Keratinocyte (primary cell): Measurements from ENCODE around the gene LGALS12. TPM values are rescaled to one million over a fixed set of nuclear protein-coding genes. Genes with fewer than 3 reads are reported as not detected.

ENCODE experiments used
- DNase-seq: peaks from one replicate; pipeline ENCODE4 v3.0.0-alpha.2; 2011; ENCODE audit warnings: low read depth, missing footprints, low spot score
- FAIRE-seq: peaks from 2 replicates; lab custom pipeline; 2011; peaks lifted over from hg19 to GRCh38; lab: Jason Lieb, UNC
- H2AFZ ChIP-seq: 2 replicates; pipeline ENCODE4 v1.6.0; 2012; ENCODE audit warnings: low read length, control low read depth, inconsistent platforms; ENCODE audit not compliant: control insufficient read depth
- H3K27ac ChIP-seq: 2 replicates; pipeline ENCODE4 v1.5.1; 2011; ENCODE audit warnings: low read length; ENCODE audit not compliant: control insufficient read depth, insufficient read depth
- H3K27me3 ChIP-seq: 3 replicates; pipeline ENCODE4 v1.6.0; 2011; ENCODE audit warnings: low read length; ENCODE audit not compliant: control insufficient read depth, insufficient read depth; ENCODE audit errors: extremely low read depth
- H3K36me3 ChIP-seq, 2 experiments: 2 replicates in 1 of 2; 3 replicates in 1 of 2; pipeline ENCODE4 v1.5.1; 2011; ENCODE audit warnings: low read length in 2 of 2, mild to moderate bottlenecking in 1 of 2; ENCODE audit not compliant: control insufficient read depth in 2 of 2, insufficient read depth in 2 of 2; ENCODE audit errors: extremely low read depth in 1 of 2
- H3K4me1 ChIP-seq: 3 replicates; pipeline ENCODE4 v1.5.1; 2011; ENCODE audit warnings: low read length; ENCODE audit not compliant: control insufficient read depth, insufficient read depth; ENCODE audit errors: extremely low read depth
- H3K4me2 ChIP-seq: 3 replicates; pipeline ENCODE4 v1.6.0; 2011; ENCODE audit warnings: low read depth, low read length; ENCODE audit not compliant: control insufficient read depth, insufficient read depth; ENCODE audit errors: extremely low read depth
- H3K4me3 ChIP-seq, 3 experiments: fragments of 200-600 bp in 1 of 3; sonication (generic) in 1 of 3; 2 replicates in 2 of 3; 3 replicates in 1 of 3; pipeline ENCODE4 v1.5.1; 2011 to 2016; ENCODE audit warnings: low read length in 3 of 3, mild to moderate bottlenecking in 3 of 3, control low read depth in 2 of 3, inconsistent platforms in 1 of 3, low read depth in 1 of 3, mixed read lengths in 1 of 3, mixed run types in 1 of 3, moderate library complexity in 1 of 3; ENCODE audit not compliant: control insufficient read depth in 2 of 3, insufficient read depth in 2 of 3; ENCODE audit errors: extremely low read depth in 1 of 3
- H3K79me2 ChIP-seq: 2 replicates; pipeline ENCODE4 v1.6.0; 2012; ENCODE audit warnings: low read length; ENCODE audit not compliant: control insufficient read depth, insufficient read depth
- H3K9ac ChIP-seq: 3 replicates; pipeline ENCODE4 v1.6.0; 2011; ENCODE audit warnings: low read length; ENCODE audit not compliant: control insufficient read depth, insufficient read depth; ENCODE audit errors: extremely low read depth
- H3K9me1 ChIP-seq: 3 replicates; pipeline ENCODE4 v1.6.0; 2011; ENCODE audit warnings: low read length; ENCODE audit not compliant: control insufficient read depth, insufficient read depth; ENCODE audit errors: extremely low read depth
- H3K9me3 ChIP-seq: 2 replicates; pipeline ENCODE4 v1.5.1; 2012; ENCODE audit warnings: low read depth, low read length; ENCODE audit not compliant: control insufficient read depth
- H4K20me1 ChIP-seq: 3 replicates; pipeline ENCODE4 v1.6.0; 2011; ENCODE audit warnings: low read length; ENCODE audit not compliant: control insufficient read depth, insufficient read depth; ENCODE audit errors: extremely low read depth
- EZH2 ChIP-seq: IDR thresholded peaks from one replicate; pipeline ENCODE4 v1.6.1; 2012; ENCODE audit warnings: inconsistent platforms, mild to moderate bottlenecking, low read length, moderate library complexity
- dilution Hi-C: fragments of 300-500 bp; cut with MboI; formaldehyde crosslinking; loops from one replicate; pipeline ENCODE4 v1.7.0; 2020; ENCODE audit warnings: low sequenced_read_pairs; ENCODE audit not compliant: extremely low pct_ligation_motif_present
- polyA plus RNA-seq, 5 experiments: library from polyadenylated mRNA; depleted of rRNA in 3 of 5; stranded (reverse) in 3 of 5; stranded (forward) in 1 of 5; unstranded in 1 of 5; fragments of >200 nt; gene quantifications; 1 replicate in 1 of 5; 2 replicates in 3 of 5; 3 replicates in 1 of 5; pipeline versions ENCODE4 v1.2.1 to v1.2.3, GENCODE V29; 2011 to 2012; ENCODE audit warnings: missing spikeins in 2 of 5, low read depth in 1 of 5, low replicate concordance in 1 of 5
- TF ChIP-seq, protein P1 (sequence below), 3 experiments: IDR thresholded peaks in 1 of 3; conservative IDR thresholded peaks in 1 of 3; optimal IDR thresholded peaks in 1 of 3; 2 replicates in 2 of 3; 3 replicates in 1 of 3; pipeline versions ENCODE3 to v1.5.1; 2011; ENCODE audit warnings: low read length in 3 of 3, mild to moderate bottlenecking in 3 of 3, moderate library complexity in 2 of 3, control low read depth in 1 of 3, inconsistent platforms in 1 of 3; ENCODE audit not compliant: insufficient read depth in 2 of 3; ENCODE audit errors: extremely low read depth in 1 of 3

LGALS12 gene
- polyA plus RNA-seq, 1 donor (not counting 4 experiments of a cell fraction or from before 2014, with no cell fraction given), result not detected

DNA sequence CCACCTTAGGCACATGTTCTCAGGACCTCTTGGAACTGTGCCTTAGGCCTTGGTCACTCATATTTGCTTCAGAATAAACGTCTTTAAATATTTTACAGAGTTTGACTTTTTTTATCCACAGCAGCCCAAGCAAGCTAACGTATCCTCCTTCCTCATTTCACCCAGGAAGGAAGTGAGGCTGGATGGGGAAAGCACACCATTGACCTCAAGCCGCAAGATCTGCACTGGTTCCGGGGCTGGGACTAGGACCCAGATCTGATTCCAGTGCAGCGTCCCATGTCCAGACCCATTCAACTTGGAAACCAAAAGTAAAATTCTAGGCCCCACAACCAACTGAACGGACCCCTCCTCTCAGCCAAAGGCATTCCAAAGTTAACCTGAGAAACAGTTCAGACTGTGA lies 2.4 kb upstream of the LGALS12 start:
- DNase-seq (no peak), FAIRE-seq (no peak)
- TF ChIP-seq, protein P1, sequence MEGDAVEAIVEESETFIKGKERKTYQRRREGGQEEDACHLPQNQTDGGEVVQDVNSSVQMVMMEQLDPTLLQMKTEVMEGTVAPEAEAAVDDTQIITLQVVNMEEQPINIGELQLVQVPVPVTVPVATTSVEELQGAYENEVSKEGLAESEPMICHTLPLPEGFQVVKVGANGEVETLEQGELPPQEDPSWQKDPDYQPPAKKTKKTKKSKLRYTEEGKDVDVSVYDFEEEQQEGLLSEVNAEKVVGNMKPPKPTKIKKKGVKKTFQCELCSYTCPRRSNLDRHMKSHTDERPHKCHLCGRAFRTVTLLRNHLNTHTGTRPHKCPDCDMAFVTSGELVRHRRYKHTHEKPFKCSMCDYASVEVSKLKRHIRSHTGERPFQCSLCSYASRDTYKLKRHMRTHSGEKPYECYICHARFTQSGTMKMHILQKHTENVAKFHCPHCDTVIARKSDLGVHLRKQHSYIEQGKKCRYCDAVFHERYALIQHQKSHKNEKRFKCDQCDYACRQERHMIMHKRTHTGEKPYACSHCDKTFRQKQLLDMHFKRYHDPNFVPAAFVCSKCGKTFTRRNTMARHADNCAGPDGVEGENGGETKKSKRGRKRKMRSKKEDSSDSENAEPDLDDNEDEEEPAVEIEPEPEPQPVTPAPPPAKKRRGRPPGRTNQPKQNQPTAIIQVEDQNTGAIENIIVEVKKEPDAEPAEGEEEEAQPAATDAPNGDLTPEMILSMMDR (optimal IDR thresholded peaks at IDR 0.05 in 1 of 3, IDR thresholded peaks at IDR 0.05 in 1 of 3, conservative IDR thresholded peaks at IDR 0.05 in 1 of 3; ENCODE audit: extremely low read depth in 1 of 3, insufficient read depth in 2 of 3, low read length in 3 of 3), result no peak
- no peak for TF ChIP-seq EZH2

GRCh38 chr11:63504054-63504453 lies 1.8 kb upstream of the LGALS12 start:
- H3K36me3 ChIP-seq, result no peaks in the 10 kb centered on the region
- H3K4me1 ChIP-seq, result no peaks in the 10 kb centered on the region
- no peak overlapping the region for H2AFZ ChIP-seq
- FAIRE-seq, result no peak
- H4K20me1 ChIP-seq, result no peaks in the 10 kb centered on the region
- H3K9ac ChIP-seq, result no peak overlapping the region
- DNase-seq, result no peak
- H3K79me2 ChIP-seq, result no peaks in the 10 kb centered on the region
- no peak for TF ChIP-seq EZH2
- TF ChIP-seq, protein P1 (optimal IDR thresholded peaks at IDR 0.05 in 1 of 3, IDR thresholded peaks at IDR 0.05 in 1 of 3, conservative IDR thresholded peaks at IDR 0.05 in 1 of 3; ENCODE audit: extremely low read depth in 1 of 3, insufficient read depth in 2 of 3, low read length in 3 of 3), result no peak
- dilution Hi-C loops, result no loop called here
- peaks cover 4% of the 10 kb centered on the region for H3K9me3 ChIP-seq
- H3K4me2 ChIP-seq, result no peak overlapping the region
- H3K4me3 ChIP-seq, result no peak overlapping the region
- H3K27ac ChIP-seq, result no peak overlapping the region
- no peaks in the 10 kb centered on the region for H3K27me3 ChIP-seq
- no peaks in the 10 kb centered on the region for H3K9me1 ChIP-seq

More for the DNA sequence above, 2.4 kb upstream of the LGALS12 start:
- Histone ChIP-seq H3K79me2 (no peaks in the 10 kb centered on the region), H3K9me3 (peaks cover 4% of the 10 kb centered on the region), H4K20me1 (no peaks in the 10 kb centered on the region), H3K27ac (no peak overlapping the region), H2AFZ (no peak overlapping the region), H3K4me1 (no peaks in the 10 kb centered on the region), H3K9me1 (no peaks in the 10 kb centered on the region), H3K4me3 (no peak overlapping the region), H3K4me2 (no peak overlapping the region), H3K9ac (no peak overlapping the region), H3K27me3 (no peaks in the 10 kb centered on the region), H3K36me3 (no peaks in the 10 kb centered on the region)
- dilution Hi-C loops, result no loop called here
